ENCODE measurements around the gene DKK3.

DNA sequence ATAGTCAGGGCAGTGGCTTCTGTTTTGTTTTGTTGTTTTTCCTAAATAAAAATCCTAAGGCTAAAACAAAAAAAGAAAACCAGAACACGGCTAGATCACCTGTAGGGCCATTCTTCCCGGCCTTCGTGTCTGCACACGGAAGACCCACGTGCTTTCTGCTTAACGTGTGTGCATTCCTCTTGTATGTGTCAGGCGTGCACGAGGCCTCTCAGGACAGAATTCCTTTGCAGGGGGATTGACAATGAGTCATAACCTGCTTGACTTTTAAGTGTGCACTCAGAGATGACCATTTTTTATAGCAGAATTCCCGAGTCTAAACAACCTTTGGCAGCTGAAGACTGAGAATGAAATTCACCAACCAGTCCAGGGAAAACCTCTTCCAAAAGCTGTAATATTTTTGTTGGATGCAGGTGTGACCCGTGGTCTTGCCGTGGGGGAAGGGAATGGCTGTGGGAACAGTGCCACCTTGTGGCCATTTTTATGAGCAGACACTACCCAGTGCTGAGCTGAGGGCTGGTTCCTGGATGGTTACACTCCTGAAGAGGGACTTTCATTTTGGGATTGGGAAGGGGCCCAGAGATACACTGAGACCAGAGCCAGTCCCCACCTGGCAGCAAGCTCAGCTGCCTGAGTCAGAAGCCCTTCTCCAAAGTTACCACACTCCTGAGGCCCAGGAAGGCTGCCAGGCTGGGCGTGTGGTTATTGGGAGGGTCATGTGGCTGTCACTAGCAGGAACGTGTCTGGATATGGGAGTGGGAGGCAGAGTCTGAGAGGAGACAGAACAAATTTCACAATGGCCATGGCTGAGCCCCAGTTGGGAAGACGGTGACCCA lies 35.7 kb upstream of the DKK3 start:
- no peak for TF ChIP-seq BACH2 (CRISPR knock-in tag; IDR thresholded peaks at IDR 0.05; ENCODE audit: borderline replicate concordance)
- TF ChIP-seq, protein P1, sequence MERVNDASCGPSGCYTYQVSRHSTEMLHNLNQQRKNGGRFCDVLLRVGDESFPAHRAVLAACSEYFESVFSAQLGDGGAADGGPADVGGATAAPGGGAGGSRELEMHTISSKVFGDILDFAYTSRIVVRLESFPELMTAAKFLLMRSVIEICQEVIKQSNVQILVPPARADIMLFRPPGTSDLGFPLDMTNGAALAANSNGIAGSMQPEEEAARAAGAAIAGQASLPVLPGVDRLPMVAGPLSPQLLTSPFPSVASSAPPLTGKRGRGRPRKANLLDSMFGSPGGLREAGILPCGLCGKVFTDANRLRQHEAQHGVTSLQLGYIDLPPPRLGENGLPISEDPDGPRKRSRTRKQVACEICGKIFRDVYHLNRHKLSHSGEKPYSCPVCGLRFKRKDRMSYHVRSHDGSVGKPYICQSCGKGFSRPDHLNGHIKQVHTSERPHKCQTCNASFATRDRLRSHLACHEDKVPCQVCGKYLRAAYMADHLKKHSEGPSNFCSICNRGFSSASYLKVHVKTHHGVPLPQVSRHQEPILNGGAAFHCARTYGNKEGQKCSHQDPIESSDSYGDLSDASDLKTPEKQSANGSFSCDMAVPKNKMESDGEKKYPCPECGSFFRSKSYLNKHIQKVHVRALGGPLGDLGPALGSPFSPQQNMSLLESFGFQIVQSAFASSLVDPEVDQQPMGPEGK (CRISPR knock-in tag; IDR thresholded peaks at IDR 0.05; ENCODE audit: borderline replicate concordance) = no peak
- TF ChIP-seq TCF4 (CRISPR knock-in tag; IDR thresholded peaks at IDR 0.05; ENCODE audit: borderline replicate concordance) = no peak
- no peak for TF ChIP-seq ARNTL (CRISPR knock-in tag; IDR thresholded peaks at IDR 0.05; ENCODE audit: borderline replicate concordance, low read depth)
- no peak for TF ChIP-seq PPARA (CRISPR knock-in tag; IDR thresholded peaks at IDR 0.05; ENCODE audit: borderline replicate concordance)
- TF ChIP-seq, protein P2, sequence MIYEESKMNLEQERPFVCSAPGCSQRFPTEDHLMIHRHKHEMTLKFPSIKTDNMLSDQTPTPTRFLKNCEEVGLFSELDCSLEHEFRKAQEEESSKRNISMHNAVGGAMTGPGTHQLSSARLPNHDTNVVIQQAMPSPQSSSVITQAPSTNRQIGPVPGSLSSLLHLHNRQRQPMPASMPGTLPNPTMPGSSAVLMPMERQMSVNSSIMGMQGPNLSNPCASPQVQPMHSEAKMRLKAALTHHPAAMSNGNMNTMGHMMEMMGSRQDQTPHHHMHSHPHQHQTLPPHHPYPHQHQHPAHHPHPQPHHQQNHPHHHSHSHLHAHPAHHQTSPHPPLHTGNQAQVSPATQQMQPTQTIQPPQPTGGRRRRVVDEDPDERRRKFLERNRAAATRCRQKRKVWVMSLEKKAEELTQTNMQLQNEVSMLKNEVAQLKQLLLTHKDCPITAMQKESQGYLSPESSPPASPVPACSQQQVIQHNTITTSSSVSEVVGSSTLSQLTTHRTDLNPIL (CRISPR knock-in tag; IDR thresholded peaks at IDR 0.05; ENCODE audit: low read depth) = peak; percentile 53; the same call in 1 of the 2 replicates

Data from SK-N-SH treated with all-trans-retinoic acid at 6 μM for 48 hours (cell line).